GM12878 (cell line): ENCODE measurements around the gene RSBN1L. TPM values are rescaled to one million over a fixed set of nuclear protein-coding genes. Genes with fewer than 3 reads are reported as not detected.
A peak's percentile ranks its signal among the peaks of the same experiment; 100 is the strongest.

Experiments
- ATF3 ChIP-seq: IDR thresholded peaks from 2 replicates; pipeline ENCODE4 v1.6.1; 2011; ENCODE audit warnings: low read depth, mild to moderate bottlenecking, low read length, moderate library complexity, borderline replicate concordance; ENCODE audit errors: extremely low read depth
- BRCA1 ChIP-seq: IDR thresholded peaks from 2 replicates; pipeline ENCODE4 v1.6.1; 2011; ENCODE audit warnings: low read depth, low read length, improper control_type of control experiment
- CEBPB ChIP-seq, 2 experiments: fragments of 150-350 bp in 1 of 2; IDR thresholded peaks; 2 replicates each; pipeline ENCODE4 v1.6.1; 2012 to 2014; ENCODE audit warnings: low read depth in 2 of 2, low read length in 2 of 2, borderline replicate concordance in 1 of 2, inconsistent platforms in 1 of 2
- FOS ChIP-seq: IDR thresholded peaks from 3 replicates; pipeline ENCODE4 v1.6.1; 2011; ENCODE audit warnings: borderline replicate concordance; ENCODE audit not compliant: insufficient read length; ENCODE audit errors: extremely low read depth
- FOXK2 ChIP-seq: fragments of 450-650 bp; IDR thresholded peaks from 2 replicates; pipeline ENCODE4 v1.6.1; 2017; ENCODE audit warnings: mild to moderate bottlenecking, moderate library complexity
- HDAC2 ChIP-seq: fragments of 200-600 bp; sonication (generic); IDR thresholded peaks from 2 replicates; pipeline ENCODE4 v1.6.1; 2017
- IRF3 ChIP-seq: fragments of 450-650 bp; IDR thresholded peaks from 2 replicates; pipeline ENCODE4 v1.6.1; 2014; ENCODE audit warnings: mild to moderate bottlenecking
- IRF5 ChIP-seq: fragments of 450-650 bp; IDR thresholded peaks from 2 replicates; pipeline ENCODE4 v1.6.1; 2017; ENCODE audit warnings: borderline replicate concordance
- MEF2B ChIP-seq: fragments of 450-650 bp; IDR thresholded peaks from 2 replicates; pipeline ENCODE4 v1.6.1; 2018; ENCODE audit warnings: mild to moderate bottlenecking, moderate library complexity; ENCODE audit not compliant: partially characterized antibody, poor library complexity, severe bottlenecking
- MLLT1 ChIP-seq: fragments of 450-650 bp; IDR thresholded peaks from 2 replicates; pipeline ENCODE4 v1.6.1; 2016; ENCODE audit warnings: mild to moderate bottlenecking
- MTA2 ChIP-seq: fragments of 450-650 bp; IDR thresholded peaks from 2 replicates; pipeline ENCODE4 v1.6.1; 2016; ENCODE audit warnings: low read depth, mild to moderate bottlenecking, moderate library complexity
- MYB ChIP-seq: fragments of 150-350 bp; IDR thresholded peaks from 2 replicates; pipeline ENCODE4 v1.6.1; 2014; ENCODE audit warnings: mild to moderate bottlenecking, low read depth, low read length, borderline replicate concordance
- NR2C1 ChIP-seq: fragments of 450-650 bp; IDR thresholded peaks from 2 replicates; pipeline ENCODE4 v1.6.1; 2017; ENCODE audit warnings: antibody characterized with exemption, mild to moderate bottlenecking, moderate library complexity
- NR2F1 ChIP-seq: fragments of 450-650 bp; conservative IDR thresholded peaks from 2 replicates; pipeline ENCODE4 v1.6.1; 2017; ENCODE audit warnings: mild to moderate bottlenecking
- PBX3 ChIP-seq: IDR thresholded peaks from 2 replicates; pipeline ENCODE4 v1.6.1; 2011; ENCODE audit warnings: mild to moderate bottlenecking, low read depth, low read length, moderate library complexity; ENCODE audit not compliant: insufficient replicate concordance
- RELA ChIP-seq: fragments of 450-650 bp; IDR thresholded peaks from 2 replicates; pipeline ENCODE4 v1.8.0; 2014; ENCODE audit warnings: borderline replicate concordance; ENCODE audit not compliant: partially characterized antibody
- SMAD5 ChIP-seq: IDR thresholded peaks from 2 replicates; pipeline ENCODE4 v1.6.1; 2016; ENCODE audit warnings: antibody characterized with exemption, low read depth
- SP1 ChIP-seq: IDR thresholded peaks from one replicate; pipeline ENCODE4 v1.6.1; 2011; ENCODE audit warnings: low read depth, low read length
- SREBF1 ChIP-seq: IDR thresholded peaks from 2 replicates; pipeline ENCODE4 v1.6.1; 2012; ENCODE audit warnings: mild to moderate bottlenecking, low read length
- TCF3 ChIP-seq: IDR thresholded peaks from 2 replicates; pipeline ENCODE4 v1.6.1; 2012; ENCODE audit warnings: low read depth, mild to moderate bottlenecking, low read length, borderline replicate concordance; ENCODE audit not compliant: insufficient read depth
- ZBTB11 ChIP-seq: fragments of 450-650 bp; formaldehyde crosslinking; IDR thresholded peaks from 2 replicates; pipeline ENCODE4 v1.5.0; 2022; ENCODE audit warnings: mild to moderate bottlenecking, missing genetic modification characterization
- polyA plus RNA-seq, 11 experiments: library from polyadenylated mRNA; depleted of rRNA in 4 of 11; unstranded in 6 of 11; stranded (reverse) in 5 of 11; fragments of >200 nt; fragmentation: Nextera tagmentation in 4 of 11; fragmentation: Illumina TruSeq in 1 of 11; extraction: Ambion mirVana in 4 of 11; extraction: Trizol in 1 of 11; gene quantifications; 1 replicate in 1 of 11; 2 replicates in 10 of 11; pipeline versions ENCODE4 v1.2.1 to v1.2.3, GENCODE V29; 2011 to 2016; ENCODE audit warnings: inconsistent platforms in 2 of 11, missing spikeins in 2 of 11, low read depth in 1 of 11
- total RNA-seq, 4 experiments: library from RNA; depleted of rRNA in 3 of 4; stranded (reverse); fragments of >200 nt in 3 of 4; fragmentation: Illumina TruSeq in 1 of 4; extraction: Trizol in 1 of 4; gene quantifications; 2 replicates each; pipeline versions ENCODE4 v1.2.1 to v1.2.3, GENCODE V29; 2013 to 2021

The RSBN1L gene
- total and polyA plus RNA-seq, 10 of the 15 experiments (the other 5 are each of a cell fraction or from before 2014, with no cell fraction given) = 4.5 to 23.7 (median 10.3) TPM

GRCh38 chr7:77696057-77696642 lies at the start of gene RSBN1L (continued):
- no peak for TF ChIP-seq ZBTB11 (CRISPR knock-in tag)
- TF ChIP-seq BRCA1 = no peak
- no peak for TF ChIP-seq IRF5
- TF ChIP-seq SP1 = peak; percentile 98
- TF ChIP-seq FOS = peak; percentile 66
- peak; percentile 98 for TF ChIP-seq PBX3
- no peak for TF ChIP-seq ATF3
- no peak for TF ChIP-seq SREBF1
- TF ChIP-seq CEBPB (IDR thresholded peaks at IDR 0.05; ENCODE audit: borderline replicate concordance in 1 of 2, low read depth in 2 of 2, low read length in 2 of 2) = no peak
- peak; percentile 86; the same call in 1 of the 2 replicates for TF ChIP-seq IRF3
- TF ChIP-seq MEF2B = peak; percentile 36
- no peak for TF ChIP-seq HDAC2
- 0 out of 2 replicates have a peak, but pooled peaks have one; percentile 64 for TF ChIP-seq MLLT1
- peak; percentile 7; the same call in 1 of the 2 replicates for TF ChIP-seq TCF3
- peak; percentile 55 for TF ChIP-seq MTA2
- no peak for TF ChIP-seq FOXK2
- TF ChIP-seq MYB = no peak
- TF ChIP-seq SMAD5 = peak; percentile 69
- TF ChIP-seq NR2F1 = peak; percentile 81
- TF ChIP-seq RELA = peak; percentile 19
- TF ChIP-seq NR2C1 = peak; percentile 74
